ENCODE measurements around the gene RBM45.
"Not testable (repeated sequence)": the region's sequence is repeated elsewhere in the genome, so short reads cannot be mapped to it uniquely, and the experiment has no call there.

RBM45 gene

GRCh38 chr2:178143481-178143880 is 31.2 kb downstream of the RBM45 start:
- TF ChIP-seq CTCF (IDR thresholded peaks at IDR 0.05; ENCODE audit: control insufficient read depth, extremely low read depth, insufficient read depth), result no peak
- H3K4me3 ChIP-seq (ENCODE audit: low read depth, low read length), result no peak overlapping the region
- DNase-seq (ENCODE audit: low read depth), result no peak

GRCh38 chr2:178152033-178152432 is 39.8 kb downstream of the RBM45 start:
- no peak overlapping the region for H3K4me3 ChIP-seq (ENCODE audit: low read depth, low read length)
- DNase-seq (ENCODE audit: low read depth), result peak; percentile 36
- no peak for TF ChIP-seq CTCF (IDR thresholded peaks at IDR 0.05; ENCODE audit: control insufficient read depth, extremely low read depth, insufficient read depth)

GRCh38 chr2:178152542-178152941 is 40.3 kb downstream of the RBM45 start:
- no peak for TF ChIP-seq CTCF (IDR thresholded peaks at IDR 0.05; ENCODE audit: control insufficient read depth, extremely low read depth, insufficient read depth)
- DNase-seq (ENCODE audit: low read depth), result no peak
- no peak overlapping the region for H3K4me3 ChIP-seq (ENCODE audit: low read depth, low read length)

GRCh38 chr2:178152977-178153376 is 40.7 kb downstream of the RBM45 start:
- no peak overlapping the region for H3K4me3 ChIP-seq (ENCODE audit: low read depth, low read length)
- TF ChIP-seq CTCF (IDR thresholded peaks at IDR 0.05; ENCODE audit: control insufficient read depth, extremely low read depth, insufficient read depth), result no peak
- DNase-seq (ENCODE audit: low read depth), result peak; percentile 46

- not testable (repeated sequence) for DNase-seq (ENCODE audit: low read depth); H3K4me3 ChIP-seq (ENCODE audit: low read depth, low read length)
Observed at GRCh38 chr2:178153878-178154277, 41.6 kb downstream of the RBM45 start.

- no peak for TF ChIP-seq CTCF (IDR thresholded peaks at IDR 0.05; ENCODE audit: control insufficient read depth, extremely low read depth, insufficient read depth)
- no peak overlapping the region for H3K4me3 ChIP-seq (ENCODE audit: low read depth, low read length)
- DNase-seq (ENCODE audit: low read depth), result no peak
Observed at GRCh38 chr2:178155524-178155923, 43.3 kb downstream of the RBM45 start.

- no peak for TF ChIP-seq CTCF (IDR thresholded peaks at IDR 0.05; ENCODE audit: control insufficient read depth, extremely low read depth, insufficient read depth)
- no peak for DNase-seq (ENCODE audit: low read depth)
- H3K4me3 ChIP-seq (ENCODE audit: low read depth, low read length), result no peak overlapping the region
Observed at GRCh38 chr2:178157574-178157973, 45.3 kb downstream of the RBM45 start.

All from LNCaP clone FGC (cell line).